Lung (tissue), 12 donors: ENCODE measurements around the gene CES2. TPM values are rescaled to one million over a fixed set of nuclear protein-coding genes. Genes with fewer than 3 reads are reported as not detected.

Experiments
- ATAC-seq: fragments of 200-7000 bp; cut with Tn5 transposase; one replicate; pipeline ENCODE4 v1.9.1; 2020; ENCODE audit warnings: moderate number of reproducible peaks; ENCODE audit not compliant: insufficient read depth, low FRiP score
- DNase-seq, 3 donors: peaks; one replicate each; pipeline ENCODE4 v3.0.0-alpha.2; 2013 to 2017
- H3K27ac ChIP-seq, 2 donors: one replicate each; pipeline ENCODE4 v1.5.1; 2013; ENCODE audit warnings: mild to moderate bottlenecking in 2 of 2, moderate library complexity in 2 of 2, control low read depth in 1 of 2, inconsistent platforms in 1 of 2, low read depth in 1 of 2, low read length in 1 of 2
- H3K27me3 ChIP-seq, 3 donors: one replicate each; pipeline ENCODE4 v1.5.1; 2013; ENCODE audit warnings: low read length in 2 of 3; ENCODE audit not compliant: control insufficient read depth in 3 of 3, insufficient read depth in 3 of 3
- H3K36me3 ChIP-seq, 4 donors: one replicate each; pipeline ENCODE4 v1.5.1; 2013; ENCODE audit warnings: low read length in 4 of 4, mild to moderate bottlenecking in 1 of 4, moderate library complexity in 1 of 4; ENCODE audit not compliant: control insufficient read depth in 4 of 4, insufficient read depth in 4 of 4
- H3K4me1 ChIP-seq, 5 donors: one replicate each; pipeline ENCODE4 v1.5.1; 2013; ENCODE audit warnings: low read length in 5 of 5, mild to moderate bottlenecking in 2 of 5, moderate library complexity in 1 of 5; ENCODE audit not compliant: control insufficient read depth in 5 of 5, insufficient read depth in 5 of 5
- H3K4me3 ChIP-seq: one replicate; pipeline ENCODE4 v1.5.1; 2013; ENCODE audit warnings: mild to moderate bottlenecking, control low read depth, moderate library complexity
- H3K9ac ChIP-seq, 2 donors: one replicate each; pipeline ENCODE4 v1.5.1; 2013; ENCODE audit warnings: low read length in 2 of 2, control low read depth in 1 of 2; ENCODE audit not compliant: insufficient read depth in 1 of 2
- H3K9me3 ChIP-seq, 4 donors: one replicate each; pipeline ENCODE4 v1.5.1; 2013; ENCODE audit warnings: low read length in 3 of 4, mild to moderate bottlenecking in 1 of 4, moderate library complexity in 1 of 4; ENCODE audit not compliant: control insufficient read depth in 4 of 4, insufficient read depth in 3 of 4
- WGBS, 2 donors: extraction: QIAGEN DNeasy Blood & Tissue Kit; methylation state at CpG; one replicate each; pipeline ENCODE4 v1.1.7; 2013; 5-methylcytosine and 5-hydroxymethylcytosine counted together
- polyA plus RNA-seq, 2 donors: library from polyadenylated mRNA; stranded (reverse); fragments of 200-250 nt; gene quantifications; one replicate each; pipeline ENCODE4 v1.2.1, GENCODE V29; 2013
- total RNA-seq, 2 donors: library from RNA; depleted of rRNA in 1 of 2; stranded (reverse); fragments of >200 nt in 1 of 2; gene quantifications; one replicate each; pipeline ENCODE4 v1.2.1, GENCODE V29; 2014 to 2021
- TF ChIP-seq, protein P1 (sequence below): IDR thresholded peaks from 2 replicates; pipeline ENCODE4 v1.5.1; 2012; ENCODE audit warnings: mild to moderate bottlenecking; ENCODE audit errors: control extremely low read depth, extremely low read depth
- donor health status: control.
- donor health status: control.
- donor health status: Bipolar disorder and iron deficiency.
- donor health status: healthy.
- donor health status: DM: yes; HTN: yes; CAD: no.

CES2 gene
- total and polyA plus RNA-seq, 4 donors: 24.6 to 51.0 (median 26.2) TPM

GRCh38 chr16:66937725-66938337 is 2.5 kb downstream of the CES2 start:
- Histone ChIP-seq H3K27ac (no peak overlapping the region), H3K9ac (no peak overlapping the region), H3K4me1 (peaks cover 7 to 25% (median 16%) of the 10 kb centered on the region in 5 donors), H3K27me3 (no peaks in the 10 kb centered on the region), H3K4me3 (no peak overlapping the region), H3K36me3 (peaks cover 22 to 39% (median 35%) of the 10 kb centered on the region in 4 donors), H3K9me3 (no peaks in the 10 kb centered on the region)
- WGBS, 2 donors: 85 to 88% methylated on average over 10 of the region's 10 CpGs
- ATAC-seq (no peak), DNase-seq (no peak)
- TF ChIP-seq, protein P1, sequence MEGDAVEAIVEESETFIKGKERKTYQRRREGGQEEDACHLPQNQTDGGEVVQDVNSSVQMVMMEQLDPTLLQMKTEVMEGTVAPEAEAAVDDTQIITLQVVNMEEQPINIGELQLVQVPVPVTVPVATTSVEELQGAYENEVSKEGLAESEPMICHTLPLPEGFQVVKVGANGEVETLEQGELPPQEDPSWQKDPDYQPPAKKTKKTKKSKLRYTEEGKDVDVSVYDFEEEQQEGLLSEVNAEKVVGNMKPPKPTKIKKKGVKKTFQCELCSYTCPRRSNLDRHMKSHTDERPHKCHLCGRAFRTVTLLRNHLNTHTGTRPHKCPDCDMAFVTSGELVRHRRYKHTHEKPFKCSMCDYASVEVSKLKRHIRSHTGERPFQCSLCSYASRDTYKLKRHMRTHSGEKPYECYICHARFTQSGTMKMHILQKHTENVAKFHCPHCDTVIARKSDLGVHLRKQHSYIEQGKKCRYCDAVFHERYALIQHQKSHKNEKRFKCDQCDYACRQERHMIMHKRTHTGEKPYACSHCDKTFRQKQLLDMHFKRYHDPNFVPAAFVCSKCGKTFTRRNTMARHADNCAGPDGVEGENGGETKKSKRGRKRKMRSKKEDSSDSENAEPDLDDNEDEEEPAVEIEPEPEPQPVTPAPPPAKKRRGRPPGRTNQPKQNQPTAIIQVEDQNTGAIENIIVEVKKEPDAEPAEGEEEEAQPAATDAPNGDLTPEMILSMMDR: no peak

GRCh38 chr16:66939366-66939765 is 4.0 kb downstream of the CES2 start:
- Histone ChIP-seq H3K9ac (no peak overlapping the region), H3K4me3 (no peak overlapping the region), H3K36me3 (peaks cover 25 to 50% (median 43%) of the 10 kb centered on the region in 4 donors), H3K27ac (no peak overlapping the region), H3K27me3 (no peaks in the 10 kb centered on the region), H3K9me3 (no peaks in the 10 kb centered on the region), H3K4me1 (peaks cover 0 to 20% (median 9%) of the 10 kb centered on the region in 5 donors)
- no peak for ATAC-seq
- no peak for DNase-seq
- TF ChIP-seq, protein P1: no peak

DNA sequence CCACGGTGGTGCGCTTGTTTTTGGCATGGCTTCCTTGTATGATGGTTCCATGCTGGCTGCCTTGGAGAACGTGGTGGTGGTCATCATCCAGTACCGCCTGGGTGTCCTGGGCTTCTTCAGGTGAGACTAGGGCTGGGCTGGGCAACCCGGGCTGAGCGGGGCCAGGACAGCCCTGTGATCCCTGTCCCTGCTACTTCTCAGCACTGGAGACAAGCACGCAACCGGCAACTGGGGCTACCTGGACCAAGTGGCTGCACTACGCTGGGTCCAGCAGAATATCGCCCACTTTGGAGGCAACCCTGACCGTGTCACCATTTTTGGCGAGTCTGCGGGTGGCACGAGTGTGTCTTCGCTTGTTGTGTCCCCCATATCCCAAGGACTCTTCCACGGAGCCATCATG is 4.9 kb downstream of the CES2 start:
- H3K27me3 ChIP-seq: no peaks in the 10 kb centered on the region
- DNase-seq (no peak), ATAC-seq (no peak)
- H3K9ac ChIP-seq: no peak overlapping the region
- no peaks in the 10 kb centered on the region for H3K9me3 ChIP-seq
- H3K4me1 ChIP-seq: peaks cover 0 to 19% (median 9%) of the 10 kb centered on the region in 5 donors
- no peak overlapping the region for H3K27ac ChIP-seq
- TF ChIP-seq, protein P1: no peak
- 96 to 99% methylated on average over 16 of the region's 16 CpGs for WGBS, 2 donors
- H3K4me3 ChIP-seq: no peak overlapping the region
- peaks cover 22 to 50% (median 43%) of the 10 kb centered on the region in 4 donors for H3K36me3 ChIP-seq

DNA sequence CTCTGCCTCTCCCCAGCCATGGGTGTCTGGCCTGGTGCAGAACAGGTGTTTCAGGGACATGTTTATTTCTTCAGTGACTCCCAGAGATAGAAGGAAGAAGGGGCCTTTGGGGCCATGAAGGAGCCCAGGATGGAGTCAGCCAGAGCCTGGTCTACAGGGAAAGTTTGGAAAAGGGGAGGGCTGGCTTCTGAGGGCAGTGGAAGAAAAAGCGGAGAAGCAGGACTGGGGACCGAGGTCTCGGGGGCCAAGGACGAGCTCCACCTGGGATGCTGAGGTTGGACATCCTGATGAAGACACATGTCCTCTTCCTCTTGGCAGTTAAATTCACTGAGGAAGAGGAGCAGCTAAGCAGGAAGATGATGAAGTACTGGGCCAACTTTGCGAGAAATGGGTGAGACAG is 7.7 kb downstream of the CES2 start:
- TF ChIP-seq, protein P1: no peak
- 93% methylated on average over 5 of the region's 5 CpGs for WGBS, 2 donors

More for the DNA sequence above, 7.7 kb downstream of the CES2 start:
- peaks cover 22 to 48% (median 38%) of the 10 kb centered on the region in 4 donors for H3K36me3 ChIP-seq
- H3K4me1 ChIP-seq: peaks cover 0 to 8% (median 0%) of the 10 kb centered on the region in 5 donors
- H3K4me3 ChIP-seq: no peak overlapping the region
- ATAC-seq: no peak
- H3K9me3 ChIP-seq: no peaks in the 10 kb centered on the region
- no peak for DNase-seq
- H3K9ac ChIP-seq: no peak overlapping the region
- no peak overlapping the region for H3K27ac ChIP-seq
- H3K27me3 ChIP-seq: peaks cover 0 to 2% (median 0%) of the 10 kb centered on the region in 3 donors
